HCT116 (cell line): ENCODE results near the gene BEND5.

Source experiments
- CTCF ChIP-seq, 3 experiments: fragments of 200-600 bp in 1 of 3; sonication (generic) in 1 of 3; IDR thresholded peaks in 2 of 3; conservative IDR thresholded peaks in 1 of 3; 2 replicates each; pipeline ENCODE4 v1.5.1; 2012 to 2017; ENCODE audit warnings: low read depth in 2 of 3, low read length in 2 of 3, antibody characterized with exemption in 1 of 3, borderline replicate concordance in 1 of 3, control low read depth in 1 of 3, mild to moderate bottlenecking in 1 of 3, mixed read lengths in 1 of 3, mixed run types in 1 of 3, moderate library complexity in 1 of 3; ENCODE audit not compliant: insufficient read depth in 1 of 3
- JUND ChIP-seq: IDR thresholded peaks from 2 replicates; pipeline ENCODE4 v1.6.1; 2012
- MAX ChIP-seq: IDR thresholded peaks from 2 replicates; pipeline ENCODE4 v1.6.1; 2012
- POLR2A ChIP-seq: IDR thresholded peaks from 2 replicates; pipeline ENCODE4 v1.7.0; 2011; ENCODE audit warnings: borderline replicate concordance; ENCODE audit not compliant: insufficient read depth, insufficient read length; ENCODE audit errors: extremely low read depth
- POLR2AphosphoS5 ChIP-seq: IDR thresholded peaks from 2 replicates; pipeline ENCODE4 v1.6.1; 2011; ENCODE audit warnings: mild to moderate bottlenecking, low read depth, low read length, moderate library complexity
- RAD21 ChIP-seq: IDR thresholded peaks from 2 replicates; pipeline ENCODE4 v1.6.1; 2012; ENCODE audit warnings: low read depth, mild to moderate bottlenecking
- YY1 ChIP-seq: IDR thresholded peaks from 2 replicates; pipeline ENCODE4 v1.6.1; 2011; ENCODE audit warnings: low read length, low read depth, moderate library complexity, mild to moderate bottlenecking; ENCODE audit not compliant: insufficient replicate concordance; ENCODE audit errors: extremely low read depth

- TF ChIP-seq CTCF (IDR thresholded peaks at IDR 0.05 in 2 of 3, conservative IDR thresholded peaks at IDR 0.05 in 1 of 3; ENCODE audit: borderline replicate concordance in 1 of 3, insufficient read depth in 1 of 3, low read depth in 2 of 3, low read length in 2 of 3) (no peak), POLR2AphosphoS5 (no peak), POLR2A (no peak), MAX (no peak), RAD21 (no peak), JUND (no peak), YY1 (no peak)
These were observed 17.7 kb downstream of the BEND5 start for GRCh38 chr1:48758976-48759375.
